ENCODE measurements around the gene TSPAN11. TPM values are rescaled to one million over a fixed set of nuclear protein-coding genes. Genes with fewer than 3 reads are reported as not detected.

The TSPAN11 gene
- total and polyA plus RNA-seq, 2 donors (not counting 3 experiments of a cell fraction or from before 2014, with no cell fraction given), result 2.1 to 3.9 TPM

DNA sequence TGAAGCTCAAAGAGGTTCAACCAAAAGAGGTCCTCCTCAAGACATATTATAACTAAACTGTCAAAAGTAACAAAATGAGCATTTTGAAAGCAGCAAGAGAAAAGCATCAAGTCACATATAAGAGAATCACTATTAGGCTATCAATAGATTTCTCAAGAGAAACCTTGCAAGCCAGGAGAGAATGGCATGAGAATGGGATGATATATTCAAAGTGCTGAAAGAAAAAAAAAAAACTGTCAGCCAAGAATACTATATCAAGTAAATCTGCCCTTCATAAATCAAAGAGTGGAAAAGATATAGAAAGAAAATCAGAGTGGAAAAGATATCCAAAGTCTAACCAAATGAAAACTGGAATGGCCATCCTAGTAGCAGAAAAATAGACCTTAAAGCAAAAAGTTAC is 39.3 kb upstream of the TSPAN11 start:
- no peak overlapping the region for H3K4me2 ChIP-seq (ENCODE audit: insufficient read depth, low read length)
- dilution Hi-C loops (cut with MboI; ENCODE audit: extremely low pct_ligation_motif_present, low sequenced_read_pairs) (no loop called here), intact Hi-C loops (cut with micrococcal nuclease) (no loop called here)
- H3K9ac ChIP-seq (replicated peaks; ENCODE audit: extremely low read depth, insufficient read depth, low read length), result no peak overlapping the region
- no peaks in the 10 kb centered on the region for H4K20me1 ChIP-seq (replicated peaks; ENCODE audit: control insufficient read depth, extremely low read depth, insufficient read depth, low read length)
- no peaks in the 10 kb centered on the region for H3K4me1 ChIP-seq (ENCODE audit: control insufficient read depth, extremely low read depth, insufficient read depth, low read length)
- no peak for FAIRE-seq
- CTCF ChIA-PET, result no interaction called here
- H3K79me2 ChIP-seq (ENCODE audit: control insufficient read depth, insufficient read depth, low read length), result no peaks in the 10 kb centered on the region
- H3K36me3 ChIP-seq (ENCODE audit: control insufficient read depth in 2 of 2, extremely low read depth in 1 of 2, insufficient read depth in 2 of 2, low read length in 2 of 2), result no peaks in the 10 kb centered on the region
- no peak overlapping the region for H2AFZ ChIP-seq (ENCODE audit: low read depth, low read length)
- no peak for DNase-seq (ENCODE audit: low read depth, low spot score)
- POLR2A ChIA-PET, result no interaction called here
- no peak for TF ChIP-seq GATA2 (IDR thresholded peaks at IDR 0.05; ENCODE audit: insufficient read depth, insufficient read length, low read depth, low read length)
- TF ChIP-seq MYC (IDR thresholded peaks at IDR 0.05; ENCODE audit: low read depth, low read length), result no peak
- TF ChIP-seq, protein P1, sequence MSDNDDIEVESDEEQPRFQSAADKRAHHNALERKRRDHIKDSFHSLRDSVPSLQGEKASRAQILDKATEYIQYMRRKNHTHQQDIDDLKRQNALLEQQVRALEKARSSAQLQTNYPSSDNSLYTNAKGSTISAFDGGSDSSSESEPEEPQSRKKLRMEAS (IDR thresholded peaks at IDR 0.05; ENCODE audit: insufficient read depth, insufficient read length), result no peak
- TF ChIP-seq FOS (IDR thresholded peaks at IDR 0.05; ENCODE audit: borderline replicate concordance, insufficient read depth, low read length), result no peak
- no peak for TF ChIP-seq POLR2AphosphoS5 (IDR thresholded peaks at IDR 0.05; ENCODE audit: insufficient read depth, low read depth, low read length)
- no peak for TF ChIP-seq EZH2 (IDR thresholded peaks at IDR 0.05; ENCODE audit: borderline replicate concordance, low read depth, low read length, severe bottlenecking)
- TF ChIP-seq JUN (IDR thresholded peaks at IDR 0.05; ENCODE audit: borderline replicate concordance, insufficient read depth, insufficient read length, low read depth), result no peak
- TF ChIP-seq, protein P2, sequence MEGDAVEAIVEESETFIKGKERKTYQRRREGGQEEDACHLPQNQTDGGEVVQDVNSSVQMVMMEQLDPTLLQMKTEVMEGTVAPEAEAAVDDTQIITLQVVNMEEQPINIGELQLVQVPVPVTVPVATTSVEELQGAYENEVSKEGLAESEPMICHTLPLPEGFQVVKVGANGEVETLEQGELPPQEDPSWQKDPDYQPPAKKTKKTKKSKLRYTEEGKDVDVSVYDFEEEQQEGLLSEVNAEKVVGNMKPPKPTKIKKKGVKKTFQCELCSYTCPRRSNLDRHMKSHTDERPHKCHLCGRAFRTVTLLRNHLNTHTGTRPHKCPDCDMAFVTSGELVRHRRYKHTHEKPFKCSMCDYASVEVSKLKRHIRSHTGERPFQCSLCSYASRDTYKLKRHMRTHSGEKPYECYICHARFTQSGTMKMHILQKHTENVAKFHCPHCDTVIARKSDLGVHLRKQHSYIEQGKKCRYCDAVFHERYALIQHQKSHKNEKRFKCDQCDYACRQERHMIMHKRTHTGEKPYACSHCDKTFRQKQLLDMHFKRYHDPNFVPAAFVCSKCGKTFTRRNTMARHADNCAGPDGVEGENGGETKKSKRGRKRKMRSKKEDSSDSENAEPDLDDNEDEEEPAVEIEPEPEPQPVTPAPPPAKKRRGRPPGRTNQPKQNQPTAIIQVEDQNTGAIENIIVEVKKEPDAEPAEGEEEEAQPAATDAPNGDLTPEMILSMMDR (IDR thresholded peaks at IDR 0.05; ENCODE audit: extremely low read depth in 1 of 2, insufficient read depth in 1 of 2, low read depth in 1 of 2, low read length in 2 of 2), result no peak
- TF ChIP-seq POLR2A (IDR thresholded peaks at IDR 0.05; ENCODE audit: low read depth, low read length), result no peak
- no peaks in the 10 kb centered on the region for H3K9me1 ChIP-seq (replicated peaks; ENCODE audit: control insufficient read depth, extremely low read depth, insufficient read depth, low read length)
- no peak overlapping the region for H3K27ac ChIP-seq (ENCODE audit: insufficient read depth, low read depth, low read length)
- no peaks in the 10 kb centered on the region for H3K9me3 ChIP-seq (replicated peaks; ENCODE audit: control insufficient read depth, insufficient read depth, low read length)
- no peak overlapping the region for H3K4me3 ChIP-seq (replicated peaks in 1 of 3; ENCODE audit: insufficient read depth in 1 of 3, low read depth in 1 of 3, low read length in 3 of 3)
- H3K27me3 ChIP-seq (ENCODE audit: control insufficient read depth in 2 of 2, insufficient read depth in 2 of 2, low read length in 2 of 2), result peaks cover 0 to 13% of the 10 kb centered on the region in 2 experiments
- no TSS peak for BruUV-seq (replicated peaks)
